ENCODE results near the gene DIPK1A. TPM values are rescaled to one million over a fixed set of nuclear protein-coding genes. Genes with fewer than 3 reads are reported as not detected.

Gene DIPK1A
- total RNA-seq, 1 experiment from 2014 or later, result 1.2 TPM

DNA sequence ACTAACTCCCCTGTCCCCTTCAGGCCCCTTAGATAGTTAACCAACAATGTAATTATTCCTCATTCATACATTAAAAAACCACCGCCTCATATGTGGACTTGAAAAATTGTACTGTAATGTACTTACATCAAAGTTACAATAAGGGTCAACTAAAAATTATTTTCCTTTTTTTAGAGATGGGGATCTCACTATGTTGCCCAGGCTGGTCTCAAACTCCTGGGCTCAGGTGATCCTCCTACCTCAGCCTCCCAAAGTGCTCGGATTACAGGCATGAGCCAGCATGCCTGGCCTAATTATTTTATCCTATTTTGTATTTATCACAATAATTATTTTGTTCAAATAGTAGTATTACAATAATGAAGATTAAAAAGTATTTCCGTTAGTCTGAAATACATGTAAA, 116.8 kb downstream of the DIPK1A start:
- no peaks in the 10 kb centered on the region for H3K9me3 ChIP-seq (ENCODE audit: control insufficient read depth, insufficient read depth, low read depth, low read length)
- H3K36me3 ChIP-seq (ENCODE audit: control insufficient read depth, insufficient read depth, low read length), result peaks cover 31% of the 10 kb centered on the region
- no peaks in the 10 kb centered on the region for H3K27me3 ChIP-seq (ENCODE audit: control insufficient read depth, insufficient read depth, low read length)
- no TSS peak for BruUV-seq (replicated peaks)
- CTCF ChIA-PET, result no interaction called here
- no peak for TF ChIP-seq REST (IDR thresholded peaks at IDR 0.05; ENCODE audit: insufficient read depth in 1 of 2, low read depth in 2 of 2, low read length in 1 of 2)
- POLR2A ChIA-PET, result no interaction called here
- H3K4me1 ChIP-seq (ENCODE audit: control insufficient read depth, insufficient read depth, low read length), result no peaks in the 10 kb centered on the region
- no peak; the same call in 1 of the 2 replicates for ATAC-seq
- no peak for DNase-seq (ENCODE audit: low read depth, low spot score)
- in situ Hi-C loops (cut with HindIII; ENCODE audit: low pct_unique_long_range_greater_than_20kb, low sequenced_read_pairs) (no loop called here), intact Hi-C loops (cut with micrococcal nuclease; ENCODE audit: unreplicated experiment) (no loop called here)
- H3K4me3 ChIP-seq (ENCODE audit: low read depth in 2 of 2, low read length in 2 of 2), result no peak overlapping the region
- H3K27ac ChIP-seq (ENCODE audit: low read length), result no peak overlapping the region

- intact Hi-C loops (cut with micrococcal nuclease; ENCODE audit: unreplicated experiment) (no loop called here), in situ Hi-C loops (cut with HindIII; ENCODE audit: low pct_unique_long_range_greater_than_20kb, low sequenced_read_pairs) (no loop called here)
- ATAC-seq (peak; percentile 39; the same call in 1 of the 2 replicates), DNase-seq (ENCODE audit: low read depth, low spot score) (no peak)
- no peaks in the 10 kb centered on the region for H3K4me1 ChIP-seq (ENCODE audit: control insufficient read depth, insufficient read depth, low read length)
- ChIA-PET CTCF (interaction anchor here (0.7 kb wide), 1 partner anchor 118 kb away, joined by 5 read pairs; no protein-coding TSS in a partner anchor), POLR2A (no interaction called here)
- H3K9me3 ChIP-seq (ENCODE audit: control insufficient read depth, insufficient read depth, low read depth, low read length), result no peaks in the 10 kb centered on the region
- H3K36me3 ChIP-seq (ENCODE audit: control insufficient read depth, insufficient read depth, low read length), result peaks cover 33% of the 10 kb centered on the region
- no peak overlapping the region for H3K27ac ChIP-seq (ENCODE audit: low read length)
- H3K27me3 ChIP-seq (ENCODE audit: control insufficient read depth, insufficient read depth, low read length), result no peaks in the 10 kb centered on the region
- BruUV-seq (replicated peaks), result no TSS peak
- no peak overlapping the region for H3K4me3 ChIP-seq (ENCODE audit: low read depth in 2 of 2, low read length in 2 of 2)
- TF ChIP-seq REST (IDR thresholded peaks at IDR 0.05; ENCODE audit: insufficient read depth in 1 of 2, low read depth in 2 of 2, low read length in 1 of 2), result no peak
- TF ChIP-seq TCF7L2 (IDR thresholded peaks at IDR 0.05; ENCODE audit: low read depth, low read length), result no peak
- TF ChIP-seq POLR2AphosphoS5 (IDR thresholded peaks at IDR 0.05; ENCODE audit: low read depth, low read length), result peak; percentile 29; the same call in 1 of the 2 replicates
- TF ChIP-seq SIN3A (IDR thresholded peaks at IDR 0.05; ENCODE audit: borderline replicate concordance, insufficient read depth, low read depth, low read length), result no peak
These were observed 117.6 kb downstream of the DIPK1A start for GRCh38 chr1:92843429-92844352.

Data from Panc1 (cell line).